SU-DHL-6 (cell line): ENCODE results near the gene PIP5K1B.

Experiments used
- H2AFZ ChIP-seq: fragments of 200-600 bp; sonication (generic); 2 replicates; pipeline ENCODE4 v1.6.1; 2014; ENCODE audit warnings: low read depth, mild to moderate bottlenecking, moderate library complexity, mixed read lengths, antibody characterized with exemption, low read length; ENCODE audit not compliant: severe bottlenecking
- H3F3A ChIP-seq: fragments of 200-600 bp; shearing (Covaris generic); 2 replicates; pipeline ENCODE4 v1.6.0; 2016; ENCODE audit warnings: antibody characterized with exemption, mild to moderate bottlenecking; ENCODE audit not compliant: insufficient read depth
- H3K27ac ChIP-seq: fragments of 200-600 bp; sonication (generic); 2 replicates; pipeline ENCODE4 v1.5.1; 2016; ENCODE audit warnings: low read depth, mild to moderate bottlenecking, low read length, moderate library complexity, mixed read lengths
- H3K27me3 ChIP-seq: fragments of 200-600 bp; sonication (generic), shearing (Covaris generic); 2 replicates; pipeline ENCODE4 v1.6.0; 2014; ENCODE audit warnings: mild to moderate bottlenecking, low read length
- H3K36me3 ChIP-seq: fragments of 200-600 bp; sonication (generic); 2 replicates; pipeline ENCODE4 v1.6.1; 2014; ENCODE audit warnings: mild to moderate bottlenecking, low read length, mixed read lengths
- H3K4me2 ChIP-seq: fragments of 300-600, 200-600 bp; shearing (Covaris generic), sonication (generic); 2 replicates; pipeline ENCODE4 v1.6.0; 2014; ENCODE audit warnings: low read length, low read depth, mild to moderate bottlenecking; ENCODE audit not compliant: poor library complexity, severe bottlenecking
- H3K4me3 ChIP-seq: fragments of 200-600 bp; sonication (generic); 2 replicates; pipeline ENCODE4 v1.5.1; 2014; ENCODE audit warnings: antibody characterized with exemption, low read length, mild to moderate bottlenecking, mixed read lengths; ENCODE audit not compliant: insufficient read depth, poor library complexity, severe bottlenecking
- H3K79me2 ChIP-seq: fragments of 200-600 bp; sonication (generic); 2 replicates; pipeline ENCODE4 v1.6.1; 2014; ENCODE audit warnings: mild to moderate bottlenecking, low read length, moderate library complexity; ENCODE audit not compliant: insufficient read depth
- H3K9ac ChIP-seq: fragments of 200-600 bp; sonication (generic); 2 replicates; pipeline ENCODE4 v1.7.0; 2014; ENCODE audit warnings: mild to moderate bottlenecking, low read length
- H3K9me2 ChIP-seq: fragments of 200-600 bp; sonication (generic); replicated peaks from 2 replicates; pipeline ENCODE4 v1.6.1; 2014; ENCODE audit warnings: low read length; ENCODE audit not compliant: insufficient read depth
- H3K9me3 ChIP-seq: fragments of 200-600 bp; sonication (generic); 2 replicates; pipeline ENCODE4 v1.6.1; 2014; ENCODE audit warnings: low read length, mixed read lengths; ENCODE audit not compliant: insufficient read depth
- H4K20me1 ChIP-seq: fragments of 200-600 bp; sonication (generic); 2 replicates; pipeline ENCODE4 v1.6.1; 2014; ENCODE audit warnings: low read depth, mild to moderate bottlenecking, antibody characterized with exemption, low read length, moderate library complexity, mixed read lengths
- CTCF ChIP-seq: fragments of 200-600 bp; sonication (generic); IDR thresholded peaks from one replicate; pipeline ENCODE4 v1.5.1; 2017; ENCODE audit warnings: antibody characterized with exemption, mild to moderate bottlenecking, low read length, moderate library complexity; ENCODE audit not compliant: insufficient read depth, poor library complexity, severe bottlenecking
- EZH2phosphoT487 ChIP-seq: fragments of 200-600 bp; sonication (generic), shearing (Covaris generic); conservative IDR thresholded peaks from 2 replicates; pipeline ENCODE4 v1.6.1; 2018; ENCODE audit warnings: mild to moderate bottlenecking, antibody characterized with exemption, low read length, moderate library complexity, mixed read lengths

The PIP5K1B gene

DNA sequence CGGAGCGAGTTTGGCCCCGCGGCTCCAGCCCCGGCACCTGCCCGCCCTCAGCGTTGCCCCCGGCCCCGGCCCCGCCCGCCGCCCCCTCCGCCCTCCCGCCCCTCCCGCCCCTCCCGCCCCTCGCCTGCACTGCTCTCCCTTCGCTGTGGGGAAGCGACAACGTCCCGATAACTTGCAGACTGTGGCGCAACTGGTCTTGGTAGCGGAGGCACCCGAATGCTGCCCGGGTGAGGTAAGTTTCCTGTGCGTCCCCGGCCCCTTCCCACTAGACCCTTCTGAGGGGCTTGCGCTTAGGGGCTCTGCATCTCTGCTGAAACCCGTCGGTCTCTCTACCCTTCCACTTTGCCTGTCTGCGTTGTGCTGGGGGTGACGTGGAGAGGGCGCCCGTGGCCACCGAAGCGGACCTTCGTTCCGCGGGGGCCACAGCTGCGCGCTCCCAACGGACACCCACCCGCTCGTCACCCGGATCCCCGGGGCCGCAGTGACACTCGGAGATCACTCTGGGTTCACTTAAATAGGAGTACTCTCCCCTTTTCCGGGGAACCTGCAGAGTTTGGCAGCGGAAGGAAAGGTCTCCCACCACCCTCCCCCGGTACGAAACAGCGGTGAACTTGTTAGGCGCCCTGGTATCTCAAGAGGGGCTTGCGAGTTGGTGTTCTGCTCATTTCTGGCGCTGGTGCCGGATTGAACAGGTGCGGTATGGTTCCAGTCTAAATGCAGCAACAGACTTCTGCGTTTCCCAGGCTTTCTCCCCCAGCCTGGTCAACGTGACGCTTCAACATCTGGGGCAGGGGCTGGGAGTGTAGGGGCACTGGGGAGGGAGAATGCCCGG is 707 bp downstream of the PIP5K1B start:
- H3K4me3 ChIP-seq = peak overlapping the region; percentile 71
- no peak overlapping the region for H3K27ac ChIP-seq
- peak overlapping the region; percentile 88 for H3K4me2 ChIP-seq
- H3K36me3 ChIP-seq = no peaks in the 10 kb centered on the region
- TF ChIP-seq EZH2phosphoT487 = no peak
- no peak for TF ChIP-seq CTCF
- no peaks in the 10 kb centered on the region for H3K9me2 ChIP-seq
- no peaks in the 10 kb centered on the region for H3F3A ChIP-seq
- no peaks in the 10 kb centered on the region for H3K9me3 ChIP-seq
- H2AFZ ChIP-seq = peak overlapping the region; percentile 85
- H3K79me2 ChIP-seq = no peaks in the 10 kb centered on the region
- no peaks in the 10 kb centered on the region for H3K27me3 ChIP-seq
- peak overlapping the region; percentile 57 for H3K9ac ChIP-seq
- peaks cover 4% of the 10 kb centered on the region; the same call in 1 of the 2 replicates for H4K20me1 ChIP-seq

DNA sequence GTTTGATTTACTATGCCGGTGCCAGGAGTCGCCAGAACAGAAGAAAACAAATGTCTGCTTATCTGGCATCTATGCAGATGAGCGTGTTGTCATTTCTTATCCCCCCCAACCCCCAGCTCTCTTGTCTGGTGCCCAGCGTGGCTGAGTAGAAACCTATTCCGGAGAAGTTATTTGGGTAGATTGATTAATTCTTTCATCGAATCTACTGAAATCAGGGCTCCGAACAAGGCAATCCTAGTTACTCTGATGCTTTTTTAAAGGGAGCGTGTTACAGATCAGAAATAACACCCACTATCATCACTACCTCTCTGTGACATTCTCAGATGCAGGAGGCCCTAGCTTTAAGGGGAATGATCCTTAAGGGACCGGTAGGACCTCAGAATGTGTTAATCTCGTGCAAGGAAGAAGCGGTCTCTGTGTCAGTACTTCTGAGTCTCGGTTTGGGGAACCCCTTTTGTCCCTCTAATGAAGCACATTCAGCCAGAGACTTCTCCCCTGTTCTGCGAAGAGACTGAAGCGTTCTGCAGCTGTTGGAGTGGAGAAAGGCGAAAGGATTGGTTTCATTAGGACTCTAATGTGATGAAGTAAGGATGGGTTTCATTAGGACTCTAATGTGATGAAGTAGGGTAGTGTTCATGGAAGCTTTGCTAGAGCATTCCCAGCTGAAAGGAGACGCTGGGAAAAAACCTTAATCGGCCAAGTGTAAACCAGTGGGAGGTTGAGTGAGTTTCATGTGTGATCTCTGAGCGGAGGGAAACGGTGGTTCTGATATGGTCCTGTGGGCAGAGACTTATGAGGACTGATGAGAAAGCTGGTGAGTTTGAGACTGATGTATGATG is 1.5 kb downstream of the PIP5K1B start:
- Histone ChIP-seq H3K27ac (no peak overlapping the region), H2AFZ (no peak overlapping the region), H3K4me2 (peak overlapping the region; percentile 88), H3K4me3 (peak overlapping the region; percentile 71), H3K9me3 (no peaks in the 10 kb centered on the region), H3K9me2 (no peaks in the 10 kb centered on the region), H3K27me3 (no peaks in the 10 kb centered on the region), H3K36me3 (no peaks in the 10 kb centered on the region), H4K20me1 (peaks cover 4% of the 10 kb centered on the region; the same call in 1 of the 2 replicates), H3K9ac (peak overlapping the region; percentile 57; the same call in 1 of the 2 replicates), H3F3A (no peaks in the 10 kb centered on the region), H3K79me2 (no peaks in the 10 kb centered on the region)
- TF ChIP-seq EZH2phosphoT487 (no peak), CTCF (no peak)

DNA sequence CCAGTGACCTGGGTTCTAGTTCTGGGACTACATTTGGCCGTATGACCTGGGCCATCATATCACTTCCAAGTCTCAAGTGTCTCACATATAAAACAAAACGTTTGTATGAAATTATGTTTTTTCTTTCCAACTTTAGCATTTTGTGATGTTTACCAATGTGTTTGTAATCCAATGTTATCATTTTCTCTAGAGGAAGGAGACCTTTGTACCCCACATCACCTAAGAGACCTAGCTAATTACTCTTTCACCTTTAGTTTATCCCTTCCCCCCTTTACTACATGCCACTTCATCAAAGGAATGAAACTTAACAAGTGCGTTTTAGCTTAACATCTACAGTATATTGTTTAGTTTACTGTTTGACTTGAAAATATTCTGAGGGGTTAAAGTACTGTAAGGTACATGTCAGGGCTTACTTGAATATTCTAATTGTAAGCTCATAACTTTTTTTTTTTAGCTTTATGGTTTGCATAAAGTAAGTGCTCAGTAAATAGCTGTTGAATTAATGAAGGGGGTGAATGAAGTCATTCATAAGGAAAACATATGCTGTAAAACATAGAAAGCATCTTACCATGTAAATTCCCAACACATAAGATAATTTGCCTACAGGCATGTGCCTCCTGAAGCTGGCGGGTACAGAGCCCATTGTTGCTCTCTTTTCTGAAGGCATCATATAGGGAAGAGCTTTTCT is 2.9 kb downstream of the PIP5K1B start:
- TF ChIP-seq EZH2phosphoT487 (no peak), CTCF (no peak)
- Histone ChIP-seq H3K9me2 (no peaks in the 10 kb centered on the region), H4K20me1 (peaks cover 4% of the 10 kb centered on the region; the same call in 1 of the 2 replicates), H3K4me3 (no peak overlapping the region), H2AFZ (no peak overlapping the region), H3F3A (no peaks in the 10 kb centered on the region), H3K27ac (no peak overlapping the region), H3K9me3 (no peaks in the 10 kb centered on the region), H3K27me3 (no peaks in the 10 kb centered on the region), H3K4me2 (no peak overlapping the region), H3K9ac (no peak overlapping the region), H3K79me2 (no peaks in the 10 kb centered on the region), H3K36me3 (no peaks in the 10 kb centered on the region)
